Liver (tissue), 9 donors: Measurements from ENCODE around the gene ZDHHC8. TPM values are rescaled to one million over a fixed set of nuclear protein-coding genes. Genes with fewer than 3 reads are reported as not detected.
"Not testable (repeated sequence)": the region's sequence is repeated elsewhere in the genome, so short reads cannot be mapped to it uniquely, and the experiment has no call there.

Experiments
- DNase-seq: peaks from one replicate; pipeline ENCODE4 v3.0.0-alpha.2; 2017; ENCODE audit warnings: low spot score
- H3K27ac ChIP-seq, 2 donors: one replicate each; pipeline ENCODE4 v1.7.0; 2013; ENCODE audit warnings: inconsistent platforms in 2 of 2, low read length in 2 of 2, control low read depth in 1 of 2, low read depth in 1 of 2, mild to moderate bottlenecking in 1 of 2
- H3K27me3 ChIP-seq, 4 donors: one replicate each; pipeline versions ENCODE4 v1.6.1 to v1.7.0; 2013; ENCODE audit warnings: low read length in 3 of 4, inconsistent platforms in 1 of 4, mild to moderate bottlenecking in 1 of 4, moderate library complexity in 1 of 4; ENCODE audit not compliant: control insufficient read depth in 4 of 4, insufficient read depth in 4 of 4
- H3K36me3 ChIP-seq, 4 donors: one replicate each; pipeline versions ENCODE4 v1.6.1 to v1.7.0; 2013; ENCODE audit warnings: low read length in 3 of 4, mild to moderate bottlenecking in 3 of 4, low read depth in 1 of 4, moderate library complexity in 1 of 4; ENCODE audit not compliant: control insufficient read depth in 4 of 4, insufficient read depth in 3 of 4
- H3K4me1 ChIP-seq, 4 donors: one replicate each; pipeline versions ENCODE4 v1.6.1 to v1.7.0; 2013; ENCODE audit warnings: low read length in 3 of 4, mild to moderate bottlenecking in 3 of 4, moderate library complexity in 1 of 4; ENCODE audit not compliant: control insufficient read depth in 4 of 4, insufficient read depth in 4 of 4
- H3K4me3 ChIP-seq, 3 donors: one replicate each; pipeline versions ENCODE4 v1.6.1 to v1.7.0; 2013; ENCODE audit warnings: low read length in 3 of 3, control low read depth in 1 of 3, low read depth in 1 of 3, mild to moderate bottlenecking in 1 of 3
- H3K9ac ChIP-seq, 2 donors: one replicate each; pipeline ENCODE4 v1.7.0; 2013; ENCODE audit warnings: low read length in 2 of 2, mild to moderate bottlenecking in 2 of 2, moderate library complexity in 2 of 2, control low read depth in 1 of 2, low read depth in 1 of 2
- H3K9me3 ChIP-seq, 4 donors: one replicate each; pipeline versions ENCODE4 v1.6.1 to v1.7.0; 2013; ENCODE audit warnings: low read length in 3 of 4; ENCODE audit not compliant: control insufficient read depth in 4 of 4
- ATF3 ChIP-seq: IDR thresholded peaks from 2 replicates; pipeline ENCODE4 v1.6.1; 2016; ENCODE audit warnings: antibody characterized with exemption
- CTCF ChIP-seq: fragments of 150-350 bp; IDR thresholded peaks from 2 replicates; pipeline ENCODE4 v1.5.1; 2017; ENCODE audit warnings: improper control_type of control experiment, low read depth, low read length; ENCODE audit not compliant: missing input control
- EGR1 ChIP-seq, 2 donors: IDR thresholded peaks; 2 replicates each; pipeline ENCODE4 v1.6.1; 2016 to 2018; ENCODE audit warnings: antibody characterized with exemption in 2 of 2, low read depth in 2 of 2
- FOXA1 ChIP-seq: IDR thresholded peaks from 2 replicates; pipeline ENCODE4 v1.6.1; 2016; ENCODE audit warnings: antibody characterized with exemption
- GABPA ChIP-seq, 2 donors: IDR thresholded peaks in 1 of 2; conservative IDR thresholded peaks in 1 of 2; 2 replicates each; pipeline ENCODE4 v1.6.1; 2016; ENCODE audit warnings: antibody characterized with exemption in 2 of 2, mild to moderate bottlenecking in 1 of 2, moderate library complexity in 1 of 2
- HNF4A ChIP-seq, 2 donors: conservative IDR thresholded peaks; 2 replicates each; pipeline ENCODE4 v1.6.1; 2016; ENCODE audit warnings: antibody characterized with exemption in 2 of 2, mild to moderate bottlenecking in 2 of 2
- HNF4G ChIP-seq: IDR thresholded peaks from 2 replicates; pipeline ENCODE4 v1.6.1; 2016; ENCODE audit warnings: antibody characterized with exemption
- JUND ChIP-seq, 2 donors: IDR thresholded peaks; 2 replicates each; pipeline ENCODE4 v1.6.1; 2016; ENCODE audit warnings: antibody characterized with exemption in 2 of 2
- MAX ChIP-seq: IDR thresholded peaks from 2 replicates; pipeline ENCODE4 v1.6.1; 2016; ENCODE audit warnings: antibody characterized with exemption
- NR2F2 ChIP-seq: IDR thresholded peaks from 2 replicates; pipeline ENCODE4 v1.6.1; 2016; ENCODE audit warnings: antibody characterized with exemption
- RAD21 ChIP-seq, 2 donors: IDR thresholded peaks; 2 replicates each; pipeline ENCODE4 v1.6.1; 2016; ENCODE audit warnings: antibody characterized with exemption in 2 of 2, mild to moderate bottlenecking in 2 of 2
- REST ChIP-seq: IDR thresholded peaks from 2 replicates; pipeline ENCODE4 v1.6.1; 2016; ENCODE audit warnings: antibody characterized with exemption, mild to moderate bottlenecking
- RXRA ChIP-seq, 2 donors: IDR thresholded peaks; 2 replicates each; pipeline ENCODE4 v1.6.1; 2017 to 2018; ENCODE audit warnings: antibody characterized with exemption in 2 of 2, mild to moderate bottlenecking in 1 of 2
- SP1 ChIP-seq: IDR thresholded peaks from 2 replicates; pipeline ENCODE4 v1.6.1; 2018; ENCODE audit warnings: antibody characterized with exemption, mild to moderate bottlenecking
- TAF1 ChIP-seq: conservative IDR thresholded peaks from 2 replicates; pipeline ENCODE4 v1.6.1; 2016; ENCODE audit warnings: antibody characterized with exemption, mild to moderate bottlenecking
- YY1 ChIP-seq: IDR thresholded peaks from 2 replicates; pipeline ENCODE4 v1.6.1; 2016; ENCODE audit warnings: antibody characterized with exemption, mild to moderate bottlenecking
- ZBTB33 ChIP-seq: IDR thresholded peaks from 2 replicates; pipeline ENCODE4 v1.6.1; 2016; ENCODE audit warnings: antibody characterized with exemption
- WGBS: extraction: QIAGEN DNeasy Blood & Tissue Kit; methylation state at CpG from one replicate; pipeline ENCODE4 v1.1.7; 2013; 5-methylcytosine and 5-hydroxymethylcytosine counted together
- polyA plus RNA-seq, 2 donors: library from polyadenylated mRNA; stranded (reverse) in 1 of 2; unstranded in 1 of 2; fragments of 200-250 nt in 1 of 2; fragments of >200 nt in 1 of 2; fragmentation: Nextera tagmentation in 1 of 2; extraction: Ambion mirVana in 1 of 2; gene quantifications; one replicate each; pipeline versions ENCODE4 v1.2.1 to v1.2.3, GENCODE V29; 2013 to 2015
- total RNA-seq, 2 donors: library from RNA; depleted of rRNA; stranded (reverse); fragments of >200 nt; gene quantifications; one replicate each; pipeline ENCODE4 v1.2.3, GENCODE V29; 2014
- donor health status: healthy.
- donor health status: healthy.
- donor health status: healthy.
- donor health status: healthy.
- donor health status: healthy.

Gene ZDHHC8
- total and polyA plus RNA-seq, 4 donors = 2.9 to 11.8 (median 6.8) TPM

GRCh38 chr22:20158391-20159036, 26.9 kb downstream of the ZDHHC8 start:
- DNase-seq = no peak
- 80% methylated on average over 15 of the region's 15 CpGs for WGBS
- TF ChIP-seq EGR1 (IDR thresholded peaks at IDR 0.05; ENCODE audit: low read depth in 2 of 2) = no peak
- no peak for TF ChIP-seq MAX
- TF ChIP-seq ATF3 = no peak
- TF ChIP-seq FOXA1 = no peak
- TF ChIP-seq YY1 = no peak
- no peak for TF ChIP-seq HNF4G
- TF ChIP-seq ZBTB33 = no peak
- no peak for TF ChIP-seq RAD21 (IDR thresholded peaks at IDR 0.05)
- no peak for TF ChIP-seq SP1
- TF ChIP-seq JUND (IDR thresholded peaks at IDR 0.05) = no peak
- TF ChIP-seq TAF1 = no peak
- no peak for TF ChIP-seq RXRA (IDR thresholded peaks at IDR 0.05)
- H3K4me1 ChIP-seq = no peaks in the 10 kb centered on the region
- H3K4me3 ChIP-seq = no peak overlapping the region
- no peaks in the 10 kb centered on the region for H3K27me3 ChIP-seq
- H3K9me3 ChIP-seq = no peaks in the 10 kb centered on the region
- H3K27ac ChIP-seq = no peak overlapping the region
- H3K9ac ChIP-seq = no peak overlapping the region
- no peaks in the 10 kb centered on the region for H3K36me3 ChIP-seq

GRCh38 chr22:20159076-20159475, 27.5 kb downstream of the ZDHHC8 start:
- H3K27ac ChIP-seq = no peak overlapping the region
- no peaks in the 10 kb centered on the region for H3K4me1 ChIP-seq
- no peaks in the 10 kb centered on the region for H3K27me3 ChIP-seq
- no peak overlapping the region for H3K4me3 ChIP-seq
- 62% methylated on average over 9 of the region's 9 CpGs for WGBS
- H3K9me3 ChIP-seq = no peaks in the 10 kb centered on the region
- TF ChIP-seq RXRA (IDR thresholded peaks at IDR 0.05) (no peak), ATF3 (no peak), REST (no peak), RAD21 (IDR thresholded peaks at IDR 0.05) (no peak), NR2F2 (no peak), FOXA1 (no peak), EGR1 (IDR thresholded peaks at IDR 0.05; ENCODE audit: low read depth in 2 of 2) (no peak), HNF4G (no peak), SP1 (no peak), CTCF (no peak), HNF4A (conservative IDR thresholded peaks at IDR 0.05) (no peak), MAX (no peak), GABPA (IDR thresholded peaks at IDR 0.05 in 1 of 2, conservative IDR thresholded peaks at IDR 0.05 in 1 of 2) (no peak), ZBTB33 (no peak)
- H3K36me3 ChIP-seq = no peaks in the 10 kb centered on the region
- no peak for DNase-seq
- H3K9ac ChIP-seq = no peak overlapping the region

GRCh38 chr22:20159531-20159930, 27.9 kb downstream of the ZDHHC8 start:
- H3K9ac ChIP-seq, H3K9me3 ChIP-seq, H3K27ac ChIP-seq, H3K4me1 ChIP-seq, DNase-seq, H3K27me3 ChIP-seq, H3K4me3 ChIP-seq, H3K36me3 ChIP-seq: not testable (repeated sequence)
- WGBS = 86% methylated on average over 13 of the region's 14 CpGs
